Measurements from ENCODE around the gene QSOX2. TPM values are rescaled to one million over a fixed set of nuclear protein-coding genes. Genes with fewer than 3 reads are reported as not detected.

Gene QSOX2
- total RNA-seq, 4 donors from 2014 or later: 3.4 to 7.2 (median 5.2) TPM

- Histone ChIP-seq H3K36me3 (peaks cover 0 to 69% of the 10 kb centered on the region in 2 donors), H3K27me3 (peaks cover 17% of the 10 kb centered on the region), H3K4me1 (peaks cover 0 to 7% (median 0%) of the 10 kb centered on the region in 3 donors), H3K4me3 (no peak overlapping the region), H3K9me3 (peaks cover 0 to 12% (median 0%) of the 10 kb centered on the region in 3 donors), H3K27ac (no peak overlapping the region)
- TF ChIP-seq EP300 (IDR thresholded peaks at IDR 0.05) (no peak), POLR2A (IDR thresholded peaks at IDR 0.05) (no peak), CTCF (IDR thresholded peaks at IDR 0.05) (no peak), POLR2AphosphoS5 (IDR thresholded peaks at IDR 0.05) (no peak)
- 85 to 91% methylated on average over 4 to 7 of the region's 17 CpGs for WGBS, 2 donors (ENCODE audit: low coverage in 1 of 2)
- no peak for ATAC-seq
Measured at GRCh38 chr9:136209232-136209631, 36.4 kb downstream of the QSOX2 start.

GRCh38 chr9:136208675-136209074 lies 36.9 kb downstream of the QSOX2 start:
- Histone ChIP-seq H3K4me1 (peaks cover 0 to 7% (median 0%) of the 10 kb centered on the region in 3 donors), H3K27ac (no peak overlapping the region), H3K36me3 (peaks cover 0 to 64% of the 10 kb centered on the region in 2 donors), H3K4me3 (no peak overlapping the region), H3K9me3 (peaks cover 0 to 7% (median 0%) of the 10 kb centered on the region in 3 donors), H3K27me3 (peaks cover 22% of the 10 kb centered on the region)
- 47% methylated on average over 3 of the region's 17 CpGs; no CpG with 5 or more reads in 1 of the 2 donors for WGBS, 2 donors (ENCODE audit: low coverage in 1 of 2)
- no peak for TF ChIP-seq CTCF (IDR thresholded peaks at IDR 0.05)
- no peak for TF ChIP-seq POLR2A (IDR thresholded peaks at IDR 0.05)
- TF ChIP-seq EP300 (IDR thresholded peaks at IDR 0.05): no peak
- TF ChIP-seq POLR2AphosphoS5 (IDR thresholded peaks at IDR 0.05): no peak
- ATAC-seq: no peak

- Histone ChIP-seq H3K4me1 (peaks cover 0 to 7% (median 0%) of the 10 kb centered on the region in 3 donors), H3K27ac (no peak overlapping the region), H3K9me3 (peaks cover 0 to 6% (median 0%) of the 10 kb centered on the region in 3 donors), H3K36me3 (peaks cover 0 to 53% of the 10 kb centered on the region in 2 donors), H3K27me3 (peaks cover 33% of the 10 kb centered on the region), H3K4me3 (no peak overlapping the region)
- WGBS, 2 donors (ENCODE audit: low coverage in 1 of 2): 60% methylated on average over 3 of the region's 9 CpGs; no CpG with 5 or more reads in 1 of the 2 donors
- ATAC-seq: no peak
- TF ChIP-seq POLR2A (IDR thresholded peaks at IDR 0.05): no peak
- TF ChIP-seq EP300 (IDR thresholded peaks at IDR 0.05): no peak
- TF ChIP-seq POLR2AphosphoS5 (IDR thresholded peaks at IDR 0.05): no peak
- no peak for TF ChIP-seq CTCF (IDR thresholded peaks at IDR 0.05)
Measured at GRCh38 chr9:136207616-136208015, 38.0 kb downstream of the QSOX2 start.

GRCh38 chr9:136206602-136207275 lies 38.9 kb downstream of the QSOX2 start:
- Histone ChIP-seq H3K9me3 (peaks cover 0 to 6% (median 0%) of the 10 kb centered on the region in 3 donors), H3K27ac (no peak overlapping the region), H3K4me3 (no peak overlapping the region), H3K27me3 (peaks cover 42% of the 10 kb centered on the region), H3K36me3 (peaks cover 0 to 44% of the 10 kb centered on the region in 2 donors), H3K4me1 (peaks cover 0 to 12% (median 0%) of the 10 kb centered on the region in 3 donors)
- no peak for ATAC-seq
- WGBS, 2 donors (ENCODE audit: low coverage in 1 of 2): 72 to 79% methylated on average over 9 to 15 of the region's 16 CpGs
- no peak for TF ChIP-seq POLR2A (IDR thresholded peaks at IDR 0.05)
- TF ChIP-seq CTCF (IDR thresholded peaks at IDR 0.05): no peak
- no peak for TF ChIP-seq POLR2AphosphoS5 (IDR thresholded peaks at IDR 0.05)
- no peak for TF ChIP-seq EP300 (IDR thresholded peaks at IDR 0.05)

GRCh38 chr9:136205707-136205992 lies 40.0 kb downstream of the QSOX2 start:
- no CpG with 5 or more reads among the region's 5 CpGs for WGBS, 2 donors (ENCODE audit: low coverage in 1 of 2)
- TF ChIP-seq POLR2AphosphoS5 (IDR thresholded peaks at IDR 0.05): no peak
- H3K9me3 ChIP-seq: peaks cover 0 to 6% (median 0%) of the 10 kb centered on the region in 3 donors
- H3K36me3 ChIP-seq: peaks cover 0 to 33% of the 10 kb centered on the region in 2 donors
- no peak overlapping the region for H3K4me3 ChIP-seq
- no peak for ATAC-seq
- no peak overlapping the region for H3K27ac ChIP-seq
- peaks cover 53% of the 10 kb centered on the region for H3K27me3 ChIP-seq
- peaks cover 0 to 14% (median 0%) of the 10 kb centered on the region in 3 donors for H3K4me1 ChIP-seq
